HG02970 (cell line): ENCODE results near the gene MAN2B2.

Experiments used
- ATAC-seq: cut with Tn5 transposase; IDR thresholded peaks from one replicate; pipeline ENCODE4 v1.9.1; 2021; ENCODE audit warnings: mild to moderate bottlenecking, moderate library complexity, moderate number of reproducible peaks; ENCODE audit not compliant: unreplicated experiment, low FRiP score

Gene MAN2B2

GRCh38 chr4:6574747-6575502 is at the start of gene MAN2B2:
Gene MAN2B2 (plus strand): TSS chr4:6575189. CDS start chr4:6575211, 22 bp downstream.
- peak; percentile 84 for ATAC-seq

GRCh38 chr4:6525474-6525873 is 49.5 kb upstream of the MAN2B2 start:
- ATAC-seq: no peak

GRCh38 chr4:6526156-6526555 is 48.8 kb upstream of the MAN2B2 start:
- ATAC-seq: no peak

GRCh38 chr4:6526671-6527091 is 48.3 kb upstream of the MAN2B2 start:
- no peak for ATAC-seq

- ATAC-seq: no peak
These were observed 47.7 kb upstream of the MAN2B2 start for GRCh38 chr4:6527259-6527658.

GRCh38 chr4:6527683-6528595 is 47.0 kb upstream of the MAN2B2 start:
- no peak for ATAC-seq

- no peak for ATAC-seq
These were observed 46.0 kb upstream of the MAN2B2 start for GRCh38 chr4:6529021-6529420.

GRCh38 chr4:6530301-6530700 is 44.7 kb upstream of the MAN2B2 start:
- ATAC-seq: no peak

GRCh38 chr4:6530964-6531363 is 44.0 kb upstream of the MAN2B2 start:
- ATAC-seq: no peak

GRCh38 chr4:6532102-6532501 is 42.9 kb upstream of the MAN2B2 start:
- no peak for ATAC-seq

- ATAC-seq: no peak
These were observed 42.3 kb upstream of the MAN2B2 start for GRCh38 chr4:6532658-6533057.

- no peak for ATAC-seq
These were observed 40.9 kb upstream of the MAN2B2 start for GRCh38 chr4:6534050-6534449.

GRCh38 chr4:6534618-6535328 is 40.2 kb upstream of the MAN2B2 start:
- ATAC-seq: no peak

- no peak for ATAC-seq
These were observed 39.7 kb upstream of the MAN2B2 start for GRCh38 chr4:6535329-6535692.

GRCh38 chr4:6535706-6536105 is 39.3 kb upstream of the MAN2B2 start:
- no peak for ATAC-seq

- ATAC-seq: no peak
These were observed 36.9 kb upstream of the MAN2B2 start for GRCh38 chr4:6538111-6538510.

- ATAC-seq: no peak
These were observed 36.4 kb upstream of the MAN2B2 start for GRCh38 chr4:6538575-6538974.

- ATAC-seq: no peak
These were observed 35.8 kb upstream of the MAN2B2 start for GRCh38 chr4:6539009-6539764.

GRCh38 chr4:6540879-6541278 is 34.1 kb upstream of the MAN2B2 start:
- ATAC-seq: no peak

- ATAC-seq: no peak
These were observed 33.2 kb upstream of the MAN2B2 start for GRCh38 chr4:6541789-6542188.
